ENCODE measurements around the gene NFYA.

DNA sequence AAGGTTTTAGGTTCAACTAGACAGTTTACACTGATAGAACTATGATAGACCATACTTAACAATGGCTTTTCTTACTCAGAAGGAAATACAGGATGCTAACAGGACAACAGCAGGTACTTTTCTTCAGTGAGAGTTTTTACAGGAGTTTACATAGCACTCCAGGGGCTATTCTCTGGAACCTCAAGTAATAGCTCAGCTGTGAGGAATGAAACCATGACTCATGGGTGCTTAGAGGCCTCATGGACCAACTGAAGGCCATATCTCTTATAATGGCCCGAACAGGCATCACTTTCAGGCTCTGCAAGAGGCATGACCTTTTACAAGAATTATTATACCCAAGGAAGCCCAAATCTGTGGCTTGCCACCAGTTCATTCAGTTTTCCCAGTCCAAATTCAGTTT, 49.6 kb downstream of the NFYA start:
- TF ChIP-seq, protein P1, sequence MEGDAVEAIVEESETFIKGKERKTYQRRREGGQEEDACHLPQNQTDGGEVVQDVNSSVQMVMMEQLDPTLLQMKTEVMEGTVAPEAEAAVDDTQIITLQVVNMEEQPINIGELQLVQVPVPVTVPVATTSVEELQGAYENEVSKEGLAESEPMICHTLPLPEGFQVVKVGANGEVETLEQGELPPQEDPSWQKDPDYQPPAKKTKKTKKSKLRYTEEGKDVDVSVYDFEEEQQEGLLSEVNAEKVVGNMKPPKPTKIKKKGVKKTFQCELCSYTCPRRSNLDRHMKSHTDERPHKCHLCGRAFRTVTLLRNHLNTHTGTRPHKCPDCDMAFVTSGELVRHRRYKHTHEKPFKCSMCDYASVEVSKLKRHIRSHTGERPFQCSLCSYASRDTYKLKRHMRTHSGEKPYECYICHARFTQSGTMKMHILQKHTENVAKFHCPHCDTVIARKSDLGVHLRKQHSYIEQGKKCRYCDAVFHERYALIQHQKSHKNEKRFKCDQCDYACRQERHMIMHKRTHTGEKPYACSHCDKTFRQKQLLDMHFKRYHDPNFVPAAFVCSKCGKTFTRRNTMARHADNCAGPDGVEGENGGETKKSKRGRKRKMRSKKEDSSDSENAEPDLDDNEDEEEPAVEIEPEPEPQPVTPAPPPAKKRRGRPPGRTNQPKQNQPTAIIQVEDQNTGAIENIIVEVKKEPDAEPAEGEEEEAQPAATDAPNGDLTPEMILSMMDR (IDR thresholded peaks at IDR 0.05; ENCODE audit: insufficient read depth, low read depth, low read length): no peak
- TF ChIP-seq EZH2 (IDR thresholded peaks at IDR 0.05; ENCODE audit: insufficient read depth, low read length): no peak

Data from astrocyte (in vitro differentiated cells and primary cell).